B cell (primary cell): ENCODE data around the gene SLC12A4.

Experiments used
- CTCF ChIP-seq: fragments of 200-600 bp; IDR thresholded peaks from one replicate; pipeline ENCODE4 v1.8.0; 2022; ENCODE audit warnings: antibody characterized with exemption, mild to moderate bottlenecking
- EZH2 ChIP-seq: IDR thresholded peaks from 2 replicates; pipeline ENCODE4 v1.6.1; 2012; ENCODE audit warnings: borderline replicate concordance, low read depth, mild to moderate bottlenecking, moderate library complexity, low read length; ENCODE audit not compliant: insufficient read depth, poor library complexity, severe bottlenecking

- TF ChIP-seq CTCF, result no peak
- TF ChIP-seq EZH2, result no peak
Observed at GRCh38 chr16:67943619-67944504, 24.6 kb downstream of the SLC12A4 start, which contains the start of gene LCAT.
